OCI-LY1 (cell line): ENCODE measurements around the gene FAM131A.

Source experiments
- H2AFZ ChIP-seq: fragments of 200-600 bp; sonication (generic), shearing (Covaris generic); 2 replicates; pipeline ENCODE4 v1.6.0; 2014; ENCODE audit warnings: antibody characterized with exemption, mild to moderate bottlenecking, low read length
- H3F3A ChIP-seq: fragments of 200-600 bp; sonication (generic), shearing (Covaris generic); 2 replicates; pipeline ENCODE4 v1.6.0; 2014; ENCODE audit warnings: mild to moderate bottlenecking, antibody characterized with exemption, low read length, moderate library complexity; ENCODE audit not compliant: insufficient read depth
- H3K27ac ChIP-seq: fragments of 200-600 bp; sonication (generic); 2 replicates; pipeline ENCODE4 v1.5.1; 2014; ENCODE audit warnings: low read length, mixed run types, mild to moderate bottlenecking, low read depth; ENCODE audit not compliant: poor library complexity, severe bottlenecking
- H3K27me3 ChIP-seq: fragments of 200-600 bp; sonication (generic); 2 replicates; pipeline ENCODE4 v1.6.0; 2014; ENCODE audit warnings: antibody characterized with exemption, mild to moderate bottlenecking, low read length, moderate library complexity; ENCODE audit not compliant: insufficient read depth
- H3K36me3 ChIP-seq: fragments of 200-600 bp; sonication (generic); 2 replicates; pipeline ENCODE4 v1.6.1; 2014; ENCODE audit warnings: mild to moderate bottlenecking, antibody characterized with exemption, low read length, moderate library complexity, mixed read lengths; ENCODE audit not compliant: insufficient read depth
- H3K4me1 ChIP-seq: fragments of 200-600 bp; sonication (generic); 2 replicates; pipeline ENCODE4 v1.5.1; 2014; ENCODE audit warnings: mild to moderate bottlenecking, low read length, moderate library complexity; ENCODE audit not compliant: insufficient read depth, severe bottlenecking
- H3K4me2 ChIP-seq: fragments of 200-600 bp; sonication (generic), shearing (Covaris generic); 2 replicates; pipeline ENCODE4 v1.6.1; 2014; ENCODE audit warnings: low read length
- H3K4me3 ChIP-seq: fragments of 200-600 bp; sonication (generic); 2 replicates; pipeline ENCODE4 v1.5.1; 2014; ENCODE audit warnings: low read length, low read depth, mild to moderate bottlenecking, mixed read lengths; ENCODE audit not compliant: poor library complexity, severe bottlenecking
- H3K79me2 ChIP-seq: fragments of 200-600 bp; shearing (Covaris generic); 2 replicates; pipeline ENCODE4 v1.6.1; 2016; ENCODE audit warnings: mixed run types, low read length, mixed read lengths; ENCODE audit not compliant: insufficient read depth
- H3K9ac ChIP-seq: fragments of 200-600 bp; sonication (generic), shearing (Covaris generic); 2 replicates; pipeline ENCODE4 v1.6.1; 2014; ENCODE audit warnings: mild to moderate bottlenecking, low read length, mixed read lengths
- H3K9me2 ChIP-seq: fragments of 200-600 bp; sonication (generic), shearing (Covaris generic); 2 replicates; pipeline ENCODE4 v1.6.1; 2014; ENCODE audit warnings: low read depth, mild to moderate bottlenecking, low read length, mixed read lengths
- H3K9me3 ChIP-seq: fragments of 200-600 bp; shearing (Covaris generic); 2 replicates; pipeline ENCODE4 v1.6.1; 2014; ENCODE audit warnings: low read length, mixed read lengths
- H4K20me1 ChIP-seq: fragments of 200-600 bp; sonication (generic), shearing (Covaris generic); 2 replicates; pipeline ENCODE4 v1.6.0; 2016; ENCODE audit warnings: mild to moderate bottlenecking, low read length; ENCODE audit not compliant: insufficient read depth
- EZH2 ChIP-seq: fragments of 200-600 bp; sonication (generic), shearing (Covaris generic); IDR thresholded peaks from 2 replicates; pipeline ENCODE4 v1.8.0; 2017; ENCODE audit warnings: borderline replicate concordance, mixed run types, mild to moderate bottlenecking, antibody characterized with exemption, low read length, moderate library complexity, mixed read lengths
- TF ChIP-seq, protein P1 (sequence below): fragments of 200-600 bp; sonication (generic), shearing (Covaris generic); IDR thresholded peaks from 2 replicates; pipeline ENCODE4 v1.5.1; 2017; ENCODE audit warnings: mild to moderate bottlenecking, antibody characterized with exemption, low read length, moderate library complexity, mixed read lengths

Gene FAM131A

DNA sequence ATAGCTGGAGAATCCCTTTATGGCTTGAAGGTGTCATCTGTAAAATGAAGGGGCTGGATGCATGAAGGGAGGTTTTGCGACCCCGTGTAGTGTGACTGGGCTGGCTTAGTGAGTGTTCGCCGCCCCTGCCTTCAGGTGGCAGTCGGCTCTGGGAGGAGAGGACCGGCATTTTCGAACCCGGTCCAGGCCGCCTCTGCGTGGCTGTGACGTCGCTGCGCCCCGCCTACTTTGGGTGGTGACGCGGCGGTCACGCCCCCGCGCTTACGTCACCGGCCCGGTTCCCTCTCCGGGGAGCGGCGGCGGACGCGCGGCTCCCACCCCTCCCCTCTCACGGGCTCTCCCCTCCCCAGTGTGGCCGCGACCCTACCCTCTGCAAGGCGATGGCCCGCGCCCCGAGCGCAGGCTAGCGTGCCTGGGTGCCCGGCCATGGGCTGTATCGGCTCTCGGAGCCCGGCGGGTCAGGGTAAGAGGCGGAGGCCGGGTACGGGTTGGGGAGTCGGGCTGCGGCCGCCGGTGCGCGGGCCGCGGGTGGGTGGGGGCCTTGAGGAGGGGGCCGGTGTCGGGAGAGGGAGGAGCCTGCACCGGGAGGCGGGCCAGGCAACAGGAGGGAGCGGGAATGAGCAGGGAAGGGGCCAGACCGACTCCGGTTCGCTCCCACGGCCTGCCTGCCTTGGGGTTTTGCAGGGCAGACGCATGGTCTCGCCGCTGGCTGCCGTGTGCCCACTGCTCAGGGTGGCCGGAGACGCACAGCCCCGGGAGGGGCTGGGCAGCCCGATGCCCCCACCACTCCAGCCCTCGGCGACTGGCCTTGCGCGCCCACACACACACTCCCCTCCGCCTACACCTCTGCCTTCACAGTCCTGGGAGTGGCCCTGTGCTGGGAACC is 1.5 kb upstream of the FAM131A start:
- H3K9ac ChIP-seq = peak overlapping the region; percentile 63
- no peaks in the 10 kb centered on the region for H3K79me2 ChIP-seq
- peaks cover 19% of the 10 kb centered on the region; the same call in 1 of the 2 replicates for H3F3A ChIP-seq
- H2AFZ ChIP-seq = no peak overlapping the region
- peaks cover 16% of the 10 kb centered on the region for H3K4me1 ChIP-seq
- H3K27ac ChIP-seq = peak overlapping the region; percentile 57
- H4K20me1 ChIP-seq = no peaks in the 10 kb centered on the region
- peak overlapping the region; percentile 72 for H3K4me2 ChIP-seq
- no peaks in the 10 kb centered on the region for H3K27me3 ChIP-seq
- H3K9me3 ChIP-seq = no peaks in the 10 kb centered on the region
- H3K36me3 ChIP-seq = peaks cover 46% of the 10 kb centered on the region
- H3K4me3 ChIP-seq = peak overlapping the region; percentile 66
- H3K9me2 ChIP-seq = no peaks in the 10 kb centered on the region
- TF ChIP-seq, protein P1, sequence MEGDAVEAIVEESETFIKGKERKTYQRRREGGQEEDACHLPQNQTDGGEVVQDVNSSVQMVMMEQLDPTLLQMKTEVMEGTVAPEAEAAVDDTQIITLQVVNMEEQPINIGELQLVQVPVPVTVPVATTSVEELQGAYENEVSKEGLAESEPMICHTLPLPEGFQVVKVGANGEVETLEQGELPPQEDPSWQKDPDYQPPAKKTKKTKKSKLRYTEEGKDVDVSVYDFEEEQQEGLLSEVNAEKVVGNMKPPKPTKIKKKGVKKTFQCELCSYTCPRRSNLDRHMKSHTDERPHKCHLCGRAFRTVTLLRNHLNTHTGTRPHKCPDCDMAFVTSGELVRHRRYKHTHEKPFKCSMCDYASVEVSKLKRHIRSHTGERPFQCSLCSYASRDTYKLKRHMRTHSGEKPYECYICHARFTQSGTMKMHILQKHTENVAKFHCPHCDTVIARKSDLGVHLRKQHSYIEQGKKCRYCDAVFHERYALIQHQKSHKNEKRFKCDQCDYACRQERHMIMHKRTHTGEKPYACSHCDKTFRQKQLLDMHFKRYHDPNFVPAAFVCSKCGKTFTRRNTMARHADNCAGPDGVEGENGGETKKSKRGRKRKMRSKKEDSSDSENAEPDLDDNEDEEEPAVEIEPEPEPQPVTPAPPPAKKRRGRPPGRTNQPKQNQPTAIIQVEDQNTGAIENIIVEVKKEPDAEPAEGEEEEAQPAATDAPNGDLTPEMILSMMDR = peak; percentile 5; the same call in 1 of the 2 replicates
- TF ChIP-seq EZH2 = no peak

DNA sequence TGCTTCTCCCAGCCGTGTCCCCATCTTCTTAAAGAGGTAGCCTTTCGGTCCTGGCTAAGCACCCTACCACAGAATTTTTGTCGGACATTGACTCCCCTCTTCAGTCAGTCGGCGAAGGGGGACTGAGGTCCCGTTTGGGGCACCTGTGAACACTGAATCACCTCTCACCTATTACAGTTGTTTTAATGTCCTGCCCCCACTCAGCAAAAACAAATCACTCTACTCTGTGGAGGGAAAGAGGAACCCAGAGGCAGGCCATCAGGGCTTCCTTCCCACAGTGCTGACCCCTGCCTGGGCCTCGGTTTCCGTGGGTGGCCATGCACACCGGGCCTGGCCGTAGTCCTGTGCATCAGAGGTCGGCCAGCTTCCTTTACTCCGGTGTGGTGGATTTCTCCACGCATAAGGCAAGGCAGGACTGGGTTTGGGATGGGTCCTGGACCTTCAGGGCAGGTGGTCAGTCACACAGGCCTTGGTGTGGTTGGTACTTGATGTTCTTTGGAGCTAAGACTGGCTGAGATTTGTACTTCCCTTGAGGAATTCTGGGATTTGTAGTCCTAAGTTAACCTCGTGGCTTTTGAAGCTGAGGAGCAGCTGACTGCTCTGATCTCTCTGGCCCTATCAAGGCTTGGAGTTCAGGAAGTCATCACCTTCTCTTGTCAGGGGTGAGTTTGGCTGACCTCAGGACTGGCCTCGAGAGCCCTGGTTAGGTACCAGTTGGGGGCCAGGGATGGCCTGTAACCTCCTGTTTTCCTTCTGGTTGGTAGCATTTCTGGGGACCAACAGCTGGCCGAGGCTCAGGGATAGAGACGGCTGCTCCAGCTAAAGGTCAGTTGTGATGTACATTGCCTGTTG is 627 bp upstream of the FAM131A start:
- Histone ChIP-seq H3K36me3 (peaks cover 37% of the 10 kb centered on the region), H3K27ac (no peak overlapping the region), H2AFZ (no peak overlapping the region), H3K9me3 (no peaks in the 10 kb centered on the region), H3K4me1 (peaks cover 16% of the 10 kb centered on the region), H3K4me3 (peak overlapping the region; percentile 66), H3K79me2 (no peaks in the 10 kb centered on the region), H3F3A (peaks cover 19% of the 10 kb centered on the region; the same call in 1 of the 2 replicates), H3K4me2 (peak overlapping the region; percentile 72), H3K9me2 (no peaks in the 10 kb centered on the region), H4K20me1 (no peaks in the 10 kb centered on the region), H3K9ac (peak overlapping the region; percentile 63), H3K27me3 (no peaks in the 10 kb centered on the region)
- TF ChIP-seq EZH2 = no peak
- TF ChIP-seq, protein P1 = no peak

DNA sequence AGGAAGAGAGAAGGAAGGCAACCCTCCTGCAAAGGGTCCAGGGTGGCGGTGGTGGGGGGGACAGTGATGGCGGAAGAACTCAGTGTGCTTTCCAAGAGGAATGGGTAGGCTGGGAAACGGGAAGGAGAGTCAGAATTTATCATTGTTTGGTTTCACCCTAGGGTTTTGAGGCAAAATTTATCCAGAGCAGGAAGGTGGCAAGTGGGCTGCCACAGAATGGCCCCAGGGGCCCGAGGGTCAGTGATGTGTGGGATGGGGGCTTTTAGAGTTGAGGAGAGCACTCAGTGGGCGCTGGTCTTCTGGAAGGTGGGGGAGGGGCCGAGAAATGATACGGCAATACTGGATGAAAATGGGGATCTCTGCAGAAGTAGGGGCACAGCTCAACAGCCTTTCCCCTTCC is 581 bp downstream of the FAM131A start:
- no peaks in the 10 kb centered on the region for H3K9me3 ChIP-seq
- H4K20me1 ChIP-seq = no peaks in the 10 kb centered on the region
- no peaks in the 10 kb centered on the region for H3K79me2 ChIP-seq
- peaks cover 25% of the 10 kb centered on the region for H3K36me3 ChIP-seq
- H3K4me2 ChIP-seq = no peak overlapping the region
- no peak overlapping the region for H2AFZ ChIP-seq
- peaks cover 19% of the 10 kb centered on the region; the same call in 1 of the 2 replicates for H3F3A ChIP-seq
- no peak overlapping the region for H3K27ac ChIP-seq
- no peak overlapping the region for H3K9ac ChIP-seq
- TF ChIP-seq, protein P1 = no peak
- no peak for TF ChIP-seq EZH2
- no peaks in the 10 kb centered on the region; the same call in 1 of the 2 replicates for H3K27me3 ChIP-seq
- no peaks in the 10 kb centered on the region for H3K9me2 ChIP-seq
- peaks cover 16% of the 10 kb centered on the region for H3K4me1 ChIP-seq
- no peak overlapping the region for H3K4me3 ChIP-seq
